ENCODE data around the gene PIK3R1.
A peak's percentile ranks its signal among the peaks of the same experiment; 100 is the strongest.
"Not testable (repeated sequence)": the region's sequence is repeated elsewhere in the genome, so short reads cannot be mapped to it uniquely, and the experiment has no call there.

The PIK3R1 gene

DNA sequence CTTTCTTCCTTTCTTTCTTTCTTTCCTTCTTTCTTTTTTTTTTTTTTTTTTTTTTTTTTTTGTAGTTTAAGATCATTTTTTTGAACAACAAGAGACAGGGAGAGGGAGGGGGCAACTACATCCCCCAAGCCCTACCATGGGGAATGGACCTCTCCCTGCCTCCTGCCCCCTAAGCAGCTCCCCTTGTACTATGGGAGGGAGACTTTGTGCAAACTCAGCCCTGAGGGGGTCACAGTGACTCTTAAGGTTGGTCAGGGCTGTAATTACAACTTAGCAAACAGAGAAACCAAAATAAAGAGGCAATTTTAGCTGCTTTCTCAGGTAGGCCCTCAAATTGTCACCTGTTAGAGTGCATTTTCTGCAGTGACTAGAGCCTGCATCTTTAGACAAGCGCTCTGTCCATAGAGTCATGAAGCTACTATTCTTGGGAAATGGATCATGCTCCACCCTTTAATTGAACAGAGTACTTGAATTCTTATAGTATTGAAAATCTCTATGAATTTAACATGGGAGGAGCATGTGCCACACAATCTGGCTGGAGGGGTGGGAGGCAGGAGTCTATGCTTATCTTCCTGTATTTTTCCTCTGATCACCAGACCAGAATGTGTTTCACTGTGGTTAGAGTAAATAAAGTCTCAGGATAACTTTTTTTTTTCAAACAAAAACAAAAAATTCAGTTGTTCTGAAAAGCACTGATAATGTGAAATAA is 24.3 kb upstream of the PIK3R1 start:
- no peak for DNase-seq (ENCODE audit: low read depth, low spot score)

DNA sequence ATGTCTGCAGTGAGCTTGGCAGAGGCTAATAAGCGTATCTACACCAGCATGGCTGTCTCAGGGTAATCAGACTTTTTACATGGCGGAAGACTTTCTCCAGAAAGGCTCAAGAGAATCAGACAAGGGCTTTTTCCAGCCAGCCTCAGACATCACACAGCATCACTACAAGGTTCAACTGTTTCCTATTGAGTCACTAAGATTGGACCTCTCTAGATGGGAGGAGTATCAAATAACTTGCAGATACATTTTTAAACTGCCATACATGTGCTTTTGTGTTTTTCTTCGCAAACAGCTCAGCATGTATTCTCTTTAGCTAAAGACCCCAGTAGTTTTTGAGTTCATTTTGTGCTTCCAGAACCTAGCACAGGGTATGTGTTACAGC is 22.9 kb upstream of the PIK3R1 start:
- no peak for DNase-seq (ENCODE audit: low read depth, low spot score)
- H3K4me3 ChIP-seq (ENCODE audit: low read length) = no peak overlapping the region

More for the DNA sequence above, 24.3 kb upstream of the PIK3R1 start:
- no peak overlapping the region for H3K4me3 ChIP-seq (ENCODE audit: low read length)

DNA sequence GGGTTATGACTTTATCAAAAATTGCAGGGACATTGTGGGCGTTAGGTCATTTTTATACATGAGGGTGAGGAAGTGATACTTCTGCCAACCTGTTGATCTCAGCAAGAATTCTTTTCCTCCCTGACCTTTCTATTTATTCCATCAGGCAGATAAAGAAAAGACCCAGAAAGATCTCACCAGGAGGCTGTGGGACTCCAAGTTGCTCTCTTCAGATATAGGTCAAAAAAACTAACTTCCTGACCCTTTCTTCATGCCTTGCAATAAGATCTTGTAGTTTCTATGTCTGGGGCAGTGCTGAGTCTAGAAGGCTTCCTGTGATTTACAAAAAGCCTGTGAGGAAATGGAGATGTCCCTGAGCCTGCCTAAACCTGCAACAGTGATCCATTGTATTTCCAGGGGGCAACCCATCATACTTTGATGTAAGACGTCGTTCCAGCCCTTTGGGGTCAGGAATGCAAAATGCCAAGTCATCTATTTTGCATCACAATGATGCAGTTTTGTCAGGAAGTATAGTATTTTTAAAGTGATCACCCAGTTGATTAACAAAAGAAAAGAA is 22.0 kb upstream of the PIK3R1 start:
- no peak overlapping the region for H3K4me3 ChIP-seq (ENCODE audit: low read length)
- no peak for DNase-seq (ENCODE audit: low read depth, low spot score)

DNA sequence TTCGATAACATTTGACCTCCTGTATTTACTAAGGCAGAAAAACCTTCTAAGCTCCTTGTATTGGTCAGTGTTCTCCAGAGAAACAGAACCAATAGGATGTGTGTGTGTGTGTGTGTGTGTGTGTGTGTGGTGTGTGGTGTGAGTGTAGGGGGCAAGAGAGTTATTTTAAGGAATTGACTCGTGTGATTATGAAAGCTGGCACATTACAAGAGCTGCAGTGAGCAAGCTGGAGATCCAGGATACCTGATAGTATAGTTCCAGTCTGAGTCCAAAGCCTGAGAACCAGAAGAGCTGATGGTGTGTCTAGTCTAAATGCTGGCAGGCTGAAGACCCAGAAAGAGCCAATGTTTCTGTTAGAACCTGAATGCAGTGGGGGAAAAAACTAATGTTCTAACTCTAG is 21.2 kb upstream of the PIK3R1 start:
- no peak for DNase-seq (ENCODE audit: low read depth, low spot score)
- H3K4me3 ChIP-seq (ENCODE audit: low read length) = no peak overlapping the region

DNA sequence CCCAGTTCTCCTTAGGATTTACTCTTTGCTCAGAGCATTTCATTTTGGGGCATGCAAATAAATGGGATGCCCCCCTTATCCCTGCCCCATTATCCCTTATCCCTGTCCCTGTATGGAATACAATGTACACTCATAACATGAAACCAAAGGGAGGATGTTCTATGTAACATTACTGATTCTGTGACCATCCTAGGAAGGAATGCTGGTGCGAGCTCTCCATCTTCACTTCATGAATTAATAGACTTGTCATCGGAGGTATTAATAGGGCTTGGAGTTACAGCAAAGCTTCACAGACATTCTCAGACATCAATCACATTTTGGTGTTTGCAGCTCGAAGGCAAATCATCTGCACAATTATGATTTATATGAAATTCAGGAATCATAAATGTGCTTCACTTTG is 20.4 kb upstream of the PIK3R1 start:
- no peak for DNase-seq (ENCODE audit: low read depth, low spot score)
- H3K4me3 ChIP-seq (ENCODE audit: low read length) = no peak overlapping the region

DNA sequence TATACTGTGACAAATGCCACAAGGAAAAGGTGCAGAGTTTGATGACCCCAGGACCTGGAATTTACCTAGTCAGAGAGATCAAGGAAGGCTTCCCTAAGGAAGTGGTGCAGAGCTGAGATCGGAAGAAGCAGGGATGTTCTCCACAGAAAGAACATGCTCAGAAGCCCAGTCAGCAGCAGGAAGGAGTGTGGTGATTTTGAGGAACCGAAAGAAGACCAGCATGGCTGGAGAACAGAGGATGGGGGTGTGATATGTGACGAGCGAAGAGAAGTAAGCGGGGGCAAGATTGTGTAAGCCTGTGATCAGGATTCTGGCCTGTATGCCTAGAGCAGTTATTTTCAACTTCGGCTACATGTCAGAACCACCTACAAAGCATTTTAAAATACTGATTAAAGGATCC is 18.7 kb upstream of the PIK3R1 start:
- no peak for DNase-seq (ENCODE audit: low read depth, low spot score)
- no peak overlapping the region for H3K4me3 ChIP-seq (ENCODE audit: low read length)

DNA sequence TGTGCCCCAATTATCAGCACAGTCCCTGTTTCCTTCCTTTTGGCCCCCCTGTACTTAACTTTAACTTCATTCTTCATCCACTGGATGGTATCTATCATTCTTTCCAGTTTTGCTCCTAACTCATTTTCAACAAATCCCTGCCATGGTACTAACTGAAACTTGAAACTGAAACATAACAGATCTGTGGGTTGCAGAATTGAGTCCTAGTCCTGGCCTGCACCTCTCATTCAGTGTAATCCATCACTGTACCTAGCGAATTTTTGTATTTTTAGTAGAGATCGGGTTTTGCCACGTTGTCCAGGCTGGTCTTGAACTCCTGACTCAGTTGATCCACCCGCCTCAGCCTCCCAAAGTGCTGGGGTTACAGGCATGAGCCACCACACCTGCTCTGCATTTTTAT is 15.3 kb upstream of the PIK3R1 start:
- no peak for DNase-seq (ENCODE audit: low read depth, low spot score)
- no peak overlapping the region for H3K4me3 ChIP-seq (ENCODE audit: low read length)

DNA sequence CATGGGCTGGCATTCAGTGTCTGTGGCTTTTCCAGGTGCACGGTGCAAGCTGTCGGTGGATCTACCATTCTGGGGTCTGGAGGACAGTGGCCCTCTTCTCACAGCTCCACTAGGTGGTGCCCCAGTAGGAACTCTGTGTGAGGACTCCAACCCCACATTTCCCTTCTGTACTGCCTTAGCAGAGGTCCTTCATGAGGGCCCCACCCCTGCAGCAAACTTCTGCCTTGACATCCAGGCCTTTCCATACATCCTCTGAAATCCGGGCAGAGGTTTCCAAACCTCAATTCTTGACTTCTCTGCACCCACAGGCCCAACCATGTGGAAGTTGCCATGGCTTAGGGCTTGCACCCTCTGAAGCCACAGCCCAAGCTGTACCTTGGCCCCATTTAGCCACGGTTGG is 4.9 kb upstream of the PIK3R1 start:
- not testable (repeated sequence) for DNase-seq (ENCODE audit: low read depth, low spot score)

DNA sequence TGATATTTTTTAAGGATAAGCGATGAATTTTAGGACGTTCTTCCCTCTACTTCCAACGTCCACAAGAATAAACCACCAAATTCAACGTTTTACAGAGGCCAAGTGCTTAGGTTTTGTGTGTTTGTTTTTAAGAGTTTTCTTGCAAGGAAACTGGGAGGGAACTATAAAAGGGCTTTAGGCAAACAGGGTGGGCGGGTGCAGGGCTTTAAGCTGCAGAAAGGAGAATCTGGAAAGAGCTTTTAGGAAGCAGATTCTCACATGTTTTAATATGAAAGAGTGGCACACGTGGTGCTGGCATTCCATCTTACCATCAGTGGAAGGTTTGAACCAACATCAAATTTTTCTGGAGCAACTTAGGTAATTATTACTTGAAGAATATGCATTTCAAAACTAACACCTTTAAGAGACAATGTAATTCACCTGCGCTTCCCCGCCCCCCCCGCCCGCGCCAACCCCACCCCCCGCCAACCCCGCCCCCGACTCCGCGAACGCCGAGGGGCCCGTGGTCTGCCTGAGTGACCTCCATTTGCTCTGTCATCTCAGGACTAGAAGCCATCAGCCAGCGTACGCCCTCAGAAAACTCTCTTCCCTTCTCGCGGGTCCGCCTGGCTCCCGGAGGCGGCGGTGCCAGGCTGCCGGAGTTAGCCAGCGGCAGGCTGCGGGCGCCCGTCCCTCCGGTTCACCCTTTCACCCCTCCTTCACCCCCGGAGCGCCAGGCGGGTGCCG is 911 bp upstream of the PIK3R1 start:
- H3K4me3 ChIP-seq (ENCODE audit: low read length) = peak overlapping the region; percentile 69
- no peak for DNase-seq (ENCODE audit: low read depth, low spot score)

More for the DNA sequence above, 4.9 kb upstream of the PIK3R1 start:
- H3K4me3 ChIP-seq (ENCODE audit: low read length) = not testable (repeated sequence)

DNA sequence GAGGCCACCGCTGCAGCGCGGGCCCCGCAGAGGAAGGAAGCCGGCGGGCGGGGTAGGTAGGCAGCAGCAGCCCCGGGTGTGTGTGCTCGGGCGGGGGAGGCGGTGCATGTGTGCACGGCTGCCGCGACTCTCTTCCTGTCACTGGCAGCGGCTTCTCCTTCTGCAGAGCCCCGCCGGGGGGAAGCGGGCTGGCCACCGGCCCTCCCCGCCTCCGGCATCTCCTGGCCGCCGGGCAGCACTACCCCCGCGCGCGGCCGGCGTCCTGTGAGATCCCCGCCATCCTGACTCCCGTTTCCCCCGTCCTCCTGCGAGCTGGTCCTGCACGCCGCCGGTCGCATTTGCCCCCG is 315 bp downstream of the PIK3R1 start:
- no peak for DNase-seq (ENCODE audit: low read depth, low spot score)
- H3K4me3 ChIP-seq (ENCODE audit: low read length) = peak overlapping the region; percentile 69

DNA sequence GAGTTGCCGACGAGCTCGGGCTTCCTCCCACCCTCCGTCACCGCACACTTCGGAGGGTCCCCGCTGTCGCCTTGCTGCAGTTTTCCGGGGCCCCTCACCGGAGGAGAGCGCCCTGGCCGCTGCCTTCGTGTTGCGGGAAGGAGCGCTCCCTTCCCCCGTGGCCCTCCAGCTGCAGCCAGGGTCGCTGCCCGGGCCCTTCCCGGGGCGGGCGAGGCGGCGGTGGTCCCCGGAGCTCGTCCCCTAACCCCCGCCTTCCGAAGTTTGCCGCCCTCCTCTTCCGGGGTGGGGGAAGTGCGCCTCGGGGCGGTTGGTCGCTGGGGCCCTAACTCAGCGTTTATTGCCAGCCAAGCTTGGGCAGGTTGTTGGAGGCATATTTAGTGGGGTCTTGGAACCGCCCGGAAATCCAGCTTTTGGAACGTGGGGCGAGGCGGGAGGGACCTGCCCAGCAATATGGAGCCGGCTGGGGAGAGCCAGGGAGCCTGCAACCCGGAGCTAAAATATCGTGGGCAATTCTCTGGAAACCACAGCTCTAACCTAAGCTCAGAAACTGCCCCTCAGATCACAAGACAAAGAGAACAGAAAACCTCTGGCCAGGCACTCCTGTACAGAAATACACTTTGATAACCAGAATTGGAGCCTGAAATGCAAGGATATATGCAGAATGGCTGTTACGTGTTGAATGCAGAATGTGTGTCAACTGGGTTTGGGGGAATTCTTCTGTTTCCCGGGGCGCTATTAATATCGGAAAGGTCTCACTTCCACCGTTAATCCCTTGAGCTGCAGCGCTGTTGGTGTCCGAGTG is 890 bp downstream of the PIK3R1 start:
- DNase-seq (ENCODE audit: low read depth, low spot score) = peak; percentile 56
- peak overlapping the region; percentile 69 for H3K4me3 ChIP-seq (ENCODE audit: low read length)

DNA sequence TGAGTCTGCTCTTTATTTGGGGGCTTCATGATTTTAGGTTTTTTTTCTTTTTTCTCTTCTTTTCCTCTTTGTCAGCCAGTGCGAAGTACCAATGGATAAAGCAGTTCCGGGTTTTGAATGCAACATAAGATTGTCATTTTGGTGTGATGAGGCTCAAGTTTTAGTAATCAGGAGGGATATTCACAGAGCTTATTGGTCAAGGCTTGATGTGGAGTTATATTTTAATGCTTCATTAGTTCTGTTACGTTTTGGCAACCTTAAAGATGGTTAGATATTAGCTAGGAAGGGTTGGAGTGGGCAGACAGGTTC is 1.4 kb downstream of the PIK3R1 start:
- DNase-seq (ENCODE audit: low read depth, low spot score) = no peak
- H3K4me3 ChIP-seq (ENCODE audit: low read length) = peak overlapping the region; percentile 69

DNA sequence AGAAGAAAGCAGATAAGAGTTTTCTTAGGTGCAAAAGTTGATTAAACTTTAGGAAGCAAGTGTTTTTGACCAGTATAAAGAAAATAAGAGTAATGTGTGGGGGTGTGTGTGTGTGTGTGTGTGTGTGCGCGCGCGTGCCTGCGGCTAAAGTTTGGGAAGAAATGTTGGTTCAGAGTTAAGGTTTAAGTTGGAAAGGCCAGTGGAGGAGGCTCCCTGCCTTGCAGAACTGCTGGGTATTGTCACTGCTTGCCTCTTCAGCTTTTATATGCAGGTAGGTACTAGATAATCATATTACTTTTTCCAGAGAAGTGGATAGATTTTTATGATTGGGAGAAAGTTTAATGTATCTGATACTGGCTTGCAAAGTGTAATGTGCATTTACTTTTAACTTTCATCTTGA is 2.0 kb downstream of the PIK3R1 start:
- no peak for DNase-seq (ENCODE audit: low read depth, low spot score)
- H3K4me3 ChIP-seq (ENCODE audit: low read length) = peak overlapping the region; percentile 69

DNA sequence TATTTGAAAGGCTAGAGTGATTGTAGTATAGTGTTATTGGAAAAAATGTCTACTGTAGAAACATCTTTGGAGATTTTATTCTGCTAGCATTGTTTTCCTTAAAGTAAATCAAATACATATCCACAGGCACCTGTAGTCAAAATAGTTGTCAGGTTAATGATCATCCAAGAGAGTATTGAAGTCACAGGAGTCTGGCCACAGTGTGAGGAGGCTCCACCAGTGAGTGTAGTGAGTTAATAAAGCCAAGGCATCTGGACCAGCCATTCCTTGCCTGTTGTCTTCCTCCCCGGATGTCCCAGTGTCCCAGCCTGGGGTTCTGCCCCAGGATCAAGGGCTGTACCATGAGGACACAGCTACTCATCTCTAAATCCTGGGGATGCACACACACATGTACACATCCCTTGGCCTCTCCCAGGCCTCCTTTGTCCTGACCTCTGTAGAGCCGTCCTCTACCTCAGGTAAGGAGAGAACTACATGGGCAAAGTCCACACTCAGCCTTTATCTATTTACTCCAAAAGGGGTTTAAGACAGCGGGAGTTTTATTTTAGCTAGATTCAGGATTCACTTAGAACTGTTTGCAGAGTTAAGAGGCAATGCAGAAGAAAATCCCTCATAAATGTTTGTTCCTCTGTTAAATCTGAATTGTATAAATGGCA is 3.7 kb downstream of the PIK3R1 start:
- DNase-seq (ENCODE audit: low read depth, low spot score) = no peak
- no peak overlapping the region for H3K4me3 ChIP-seq (ENCODE audit: low read length)

DNA sequence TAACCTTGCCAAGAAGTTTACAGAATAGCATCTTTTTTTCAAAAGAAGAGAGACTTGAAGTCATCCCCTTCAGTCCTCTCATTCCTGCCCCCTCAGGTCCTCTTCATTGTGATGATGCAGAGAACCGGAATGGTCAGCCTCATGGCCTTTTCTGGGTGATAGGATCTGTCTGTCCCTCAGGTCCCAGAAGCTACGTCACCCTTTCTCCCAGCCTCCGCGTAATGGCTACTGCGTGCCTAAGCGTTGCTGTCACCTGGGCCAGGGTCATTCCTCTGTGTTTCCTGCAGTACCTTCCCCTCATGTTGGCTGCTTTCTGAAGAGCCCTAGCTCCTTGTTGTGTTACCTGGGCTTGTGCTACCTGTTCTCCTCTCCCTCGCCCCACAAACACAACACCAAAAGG is 4.7 kb downstream of the PIK3R1 start:
- no peak overlapping the region for H3K4me3 ChIP-seq (ENCODE audit: low read length)
- DNase-seq (ENCODE audit: low read depth, low spot score) = no peak

DNA sequence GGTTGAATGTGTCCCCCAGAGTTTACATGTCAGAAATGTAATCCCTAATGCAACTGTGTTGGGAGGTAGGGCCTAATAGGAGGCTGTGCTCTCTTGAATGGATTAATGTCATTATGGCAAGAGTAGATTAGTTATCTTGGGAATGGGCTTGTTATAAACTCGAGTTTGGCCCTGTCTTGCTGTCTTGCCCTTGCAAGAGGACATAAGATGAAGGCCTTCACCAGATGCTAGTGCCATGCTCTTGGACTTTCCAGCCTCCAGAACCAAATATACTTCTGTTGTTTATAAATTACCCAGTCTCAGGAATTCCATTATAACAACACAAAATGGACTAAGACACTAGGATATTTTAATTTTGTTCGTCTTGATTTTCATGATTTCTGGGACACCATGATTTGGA is 5.4 kb downstream of the PIK3R1 start:
- H3K4me3 ChIP-seq (ENCODE audit: low read length) = no peak overlapping the region
- DNase-seq (ENCODE audit: low read depth, low spot score) = no peak

DNA sequence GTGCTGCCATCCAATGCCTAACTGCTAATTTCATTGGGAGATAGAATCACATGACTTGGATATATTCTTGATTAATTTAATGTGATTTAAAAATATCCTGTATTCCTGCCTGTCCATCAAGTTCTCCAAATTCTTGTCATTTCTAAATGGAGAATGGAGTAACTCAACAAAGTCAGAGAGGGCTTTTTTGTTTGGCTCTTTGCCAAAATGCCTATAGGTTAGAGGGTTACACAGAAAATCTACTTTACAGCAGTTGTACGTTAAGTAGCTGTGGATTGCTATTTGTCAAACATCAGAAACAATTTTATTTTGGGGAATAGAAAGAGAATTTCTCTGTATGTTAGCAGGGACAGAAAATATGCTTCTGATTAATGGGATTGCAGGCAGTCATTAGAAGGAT is 5.9 kb downstream of the PIK3R1 start:
- no peak for DNase-seq (ENCODE audit: low read depth, low spot score)

DNA sequence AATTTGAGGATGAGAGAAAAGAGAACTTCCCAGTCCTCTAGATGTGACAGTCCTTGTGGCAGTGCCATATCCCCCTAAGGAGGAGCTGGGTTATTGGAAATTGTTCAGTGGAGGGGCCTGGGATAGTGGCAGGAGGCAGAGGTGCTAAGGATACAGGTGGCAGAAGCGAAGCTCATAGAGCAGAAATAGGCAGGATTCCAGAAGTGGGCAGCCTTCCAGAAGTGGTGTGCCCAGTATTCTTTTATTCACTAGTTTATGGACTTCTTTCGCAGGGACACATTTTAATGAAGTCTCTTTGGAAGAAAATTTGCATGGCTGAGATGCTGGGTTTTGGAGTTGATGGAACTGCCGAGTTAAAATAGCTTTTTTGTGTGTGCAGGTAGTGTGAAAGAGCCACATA is 6.8 kb downstream of the PIK3R1 start:
- no peak for DNase-seq (ENCODE audit: low read depth, low spot score)
- H3K4me3 ChIP-seq (ENCODE audit: low read length) = no peak overlapping the region

More for the DNA sequence above, 5.9 kb downstream of the PIK3R1 start:
- H3K4me3 ChIP-seq (ENCODE audit: low read length) = no peak overlapping the region

DNA sequence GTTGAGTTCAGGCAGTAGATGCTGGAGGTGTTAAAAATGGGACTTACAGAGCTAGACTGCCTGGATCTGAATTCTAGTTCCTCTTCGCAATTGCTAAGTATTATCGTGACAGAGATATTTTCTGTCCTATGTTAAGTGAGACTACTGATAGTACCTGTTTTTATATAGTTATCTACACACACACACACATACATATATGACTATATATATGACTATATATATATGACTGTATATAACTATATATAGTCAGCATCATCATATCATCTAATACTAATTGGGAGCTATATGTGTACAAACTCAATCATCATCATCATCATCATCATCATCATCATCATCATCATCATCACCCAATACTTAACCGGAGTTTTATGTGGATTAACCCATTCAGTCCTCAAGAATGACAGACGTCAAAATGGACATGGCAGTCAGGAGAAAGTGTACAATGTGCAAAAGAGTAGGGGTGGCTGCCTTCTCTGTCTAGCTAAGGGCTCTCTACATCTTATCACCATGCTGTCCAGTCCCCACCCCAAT is 7.3 kb downstream of the PIK3R1 start:
- H3K4me3 ChIP-seq (ENCODE audit: low read length) = no peak overlapping the region

More for the DNA sequence above, 7.3 kb downstream of the PIK3R1 start:
- no peak for DNase-seq (ENCODE audit: low read depth, low spot score)
